HG03175 (cell line): ENCODE data around the gene HOXC11.

ENCODE experiments used
- ATAC-seq: cut with Tn5 transposase; IDR thresholded peaks from one replicate; pipeline ENCODE4 v1.9.1; 2021; ENCODE audit warnings: mild to moderate bottlenecking, moderate library complexity; ENCODE audit not compliant: unreplicated experiment

Gene HOXC11

DNA sequence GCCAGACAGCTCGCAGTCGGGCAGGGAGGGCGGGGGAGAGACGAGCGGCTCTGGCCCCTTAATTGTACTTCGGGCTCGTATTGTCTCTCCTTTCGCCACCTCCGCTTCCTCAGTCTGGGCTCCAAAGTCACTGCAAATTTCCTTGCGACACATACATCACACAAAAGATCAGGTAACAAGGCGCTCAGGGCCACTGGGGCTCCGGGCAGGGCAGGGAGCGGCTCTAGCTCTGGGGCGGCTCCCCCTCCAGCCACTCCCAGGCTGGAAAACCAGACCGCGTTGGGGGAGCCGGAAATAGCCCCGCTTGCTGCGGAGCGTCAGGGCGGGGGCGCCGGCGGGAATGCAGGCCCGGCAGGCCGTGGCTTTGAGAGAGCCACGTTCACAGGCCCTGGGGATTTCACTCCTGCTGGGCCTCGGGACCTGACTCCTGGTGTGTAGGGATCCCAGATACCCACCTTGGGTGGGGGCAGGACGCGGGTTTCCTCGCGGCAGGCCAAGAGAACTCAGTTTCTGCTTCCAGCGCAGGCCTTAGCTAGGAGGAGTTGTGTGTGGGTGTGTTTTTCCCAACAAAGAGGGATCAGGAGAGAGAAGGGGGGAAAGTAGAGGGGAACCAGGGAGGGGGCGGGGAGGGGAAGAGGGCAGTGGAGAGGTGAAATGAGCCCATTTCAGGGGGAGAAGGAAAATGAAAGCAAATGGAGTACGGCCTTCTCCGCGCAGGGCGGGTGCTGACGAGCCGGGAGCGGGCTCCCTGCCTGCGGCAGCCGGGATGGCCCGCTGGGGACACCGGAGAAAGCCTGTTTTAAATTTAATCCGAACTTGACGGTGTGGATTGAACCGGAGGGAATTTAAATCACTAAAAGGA, 22.7 kb downstream of the HOXC11 start:
- ATAC-seq, result no peak

GRCh38 chr12:53996240-53997203, 23.6 kb downstream of the HOXC11 start:
- ATAC-seq, result no peak

- no peak for ATAC-seq
Observed at GRCh38 chr12:53997204-53998109, 24.5 kb downstream of the HOXC11 start.

DNA sequence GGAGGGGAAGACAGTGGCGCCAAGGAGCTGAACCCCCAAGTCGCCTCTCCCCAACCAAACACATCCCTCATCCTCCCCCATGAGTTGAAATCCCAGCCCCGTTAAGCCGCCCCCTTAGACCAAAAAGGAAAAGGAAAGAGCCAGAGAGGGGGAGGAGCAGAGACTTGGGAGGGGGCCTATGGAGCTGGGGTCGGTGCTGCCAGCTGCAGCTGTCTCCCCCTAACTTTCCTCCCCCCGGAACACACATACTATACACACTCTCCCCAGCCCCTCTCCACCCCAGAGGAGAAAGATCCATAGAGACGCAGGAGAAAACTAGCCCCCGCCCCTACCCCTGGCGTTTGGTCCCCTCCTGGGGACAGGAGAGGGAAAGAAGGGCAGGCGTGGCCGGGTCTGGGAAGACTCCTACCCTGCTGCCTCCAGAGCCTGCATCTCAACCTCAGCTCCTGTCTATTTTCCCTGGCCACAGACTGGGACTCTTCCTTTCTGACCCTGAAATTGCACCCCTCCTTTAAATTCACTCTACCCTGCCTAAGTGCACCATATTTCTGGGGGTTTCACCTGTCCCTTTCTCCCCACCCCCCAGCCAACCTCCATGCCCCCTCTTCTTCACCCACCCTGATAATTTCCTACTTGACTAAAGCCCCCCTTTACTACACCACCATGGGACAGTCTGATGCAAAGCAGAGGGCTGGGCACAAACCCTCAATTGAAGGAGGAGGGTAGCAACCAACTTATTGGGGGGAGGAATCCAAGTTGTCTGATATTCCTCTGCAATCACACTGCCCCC, 25.4 kb downstream of the HOXC11 start:
- no peak for ATAC-seq

GRCh38 chr12:53998900-53999236, 25.9 kb downstream of the HOXC11 start:
- ATAC-seq, result no peak

- no peak for ATAC-seq
Observed at GRCh38 chr12:53999559-54000115, 26.7 kb downstream of the HOXC11 start.

GRCh38 chr12:54000116-54001114, 27.5 kb downstream of the HOXC11 start, which contains the start of gene HOXC9:
Gene HOXC9, plus strand, starts transcription at chr12:54000161. Its CDS starts 28 bp downstream, at chr12:54000189.
- ATAC-seq, result no peak

DNA sequence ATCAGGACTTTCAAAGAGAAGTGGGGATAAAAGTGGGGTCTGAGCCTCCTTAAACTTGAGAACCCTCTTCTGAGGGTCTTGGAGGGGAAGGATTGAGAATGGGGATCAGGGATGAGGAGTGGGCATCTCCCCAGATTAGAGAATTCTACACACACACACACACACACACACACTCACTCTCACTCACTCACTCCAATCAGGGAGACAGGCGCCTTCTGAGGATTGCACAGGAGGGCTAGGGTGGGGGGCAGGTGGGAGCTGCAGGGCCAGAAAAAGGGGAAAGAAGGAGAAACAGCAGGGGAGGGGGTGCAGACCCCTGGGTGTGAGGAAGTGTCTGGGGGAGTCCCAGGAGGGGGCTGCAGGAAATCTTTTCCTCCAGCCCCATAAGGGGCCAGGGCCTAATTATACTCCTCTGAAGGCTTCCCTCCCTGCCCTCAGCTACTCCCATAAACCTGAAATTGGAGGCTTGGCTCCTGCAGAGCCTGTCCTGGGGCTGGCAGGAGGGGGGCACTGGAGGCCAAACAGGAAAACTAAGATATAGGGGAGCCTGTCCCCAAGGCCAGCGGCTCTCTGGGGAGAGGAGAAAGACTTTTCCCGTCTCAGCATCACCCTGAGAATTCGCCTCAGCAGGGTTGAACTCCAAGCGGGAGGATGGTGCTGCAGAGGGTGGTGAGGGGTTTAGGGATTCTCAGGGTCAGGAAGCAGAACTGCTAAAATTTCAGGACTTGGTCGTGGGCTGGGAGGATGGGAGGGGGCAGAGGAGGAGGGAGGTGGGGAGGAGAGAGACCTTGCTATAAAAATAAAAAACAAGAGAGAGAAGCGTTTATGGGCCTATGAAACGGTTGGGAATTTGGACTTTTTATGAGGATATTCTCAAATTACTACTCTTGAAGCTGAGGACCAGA, 28.6 kb downstream of the HOXC11 start:
- no peak for ATAC-seq

- no peak for ATAC-seq
Observed at GRCh38 chr12:54002278-54002914, 29.5 kb downstream of the HOXC11 start.

- ATAC-seq, result no peak
Observed at GRCh38 chr12:54002915-54003389, 30.0 kb downstream of the HOXC11 start.

GRCh38 chr12:54003625-54004024, 30.7 kb downstream of the HOXC11 start:
- no peak for ATAC-seq

DNA sequence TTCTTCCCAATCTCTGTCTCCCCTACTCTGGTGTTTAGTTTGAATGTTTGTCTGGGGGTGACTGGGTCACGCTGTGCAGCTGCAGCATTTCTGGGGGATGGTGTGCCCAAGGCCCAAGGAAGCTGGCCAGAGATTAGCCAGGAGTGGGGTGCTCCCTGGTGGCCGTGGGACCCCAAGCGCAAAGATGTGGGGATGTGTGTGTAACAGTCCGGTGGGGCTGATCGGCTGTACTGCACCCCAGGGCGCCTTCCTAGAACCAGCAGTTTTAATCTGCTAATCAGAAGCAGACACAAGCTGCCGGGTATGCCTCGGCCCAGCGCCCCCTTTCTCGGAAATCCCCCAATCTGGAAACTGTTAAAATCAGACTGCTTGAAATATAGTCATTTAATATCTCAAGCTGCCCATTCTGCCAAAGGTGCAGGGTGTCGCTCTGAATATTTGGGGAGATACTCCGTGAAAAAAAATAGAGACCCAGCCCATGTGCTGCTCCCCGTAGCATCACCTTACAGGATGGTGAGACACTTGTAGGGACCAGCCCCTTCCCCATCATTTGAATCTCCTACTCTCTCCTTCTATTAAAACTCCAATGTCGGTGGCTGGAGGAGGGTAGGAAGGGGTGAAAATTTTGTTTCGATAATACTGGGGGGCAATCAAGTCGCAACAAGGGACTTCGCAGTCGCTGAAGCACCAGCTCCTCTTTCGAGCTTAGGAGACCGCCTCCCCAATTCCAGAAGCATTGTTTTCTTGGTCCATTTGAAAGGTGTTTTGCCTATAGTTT, 31.3 kb downstream of the HOXC11 start:
- ATAC-seq, result no peak

DNA sequence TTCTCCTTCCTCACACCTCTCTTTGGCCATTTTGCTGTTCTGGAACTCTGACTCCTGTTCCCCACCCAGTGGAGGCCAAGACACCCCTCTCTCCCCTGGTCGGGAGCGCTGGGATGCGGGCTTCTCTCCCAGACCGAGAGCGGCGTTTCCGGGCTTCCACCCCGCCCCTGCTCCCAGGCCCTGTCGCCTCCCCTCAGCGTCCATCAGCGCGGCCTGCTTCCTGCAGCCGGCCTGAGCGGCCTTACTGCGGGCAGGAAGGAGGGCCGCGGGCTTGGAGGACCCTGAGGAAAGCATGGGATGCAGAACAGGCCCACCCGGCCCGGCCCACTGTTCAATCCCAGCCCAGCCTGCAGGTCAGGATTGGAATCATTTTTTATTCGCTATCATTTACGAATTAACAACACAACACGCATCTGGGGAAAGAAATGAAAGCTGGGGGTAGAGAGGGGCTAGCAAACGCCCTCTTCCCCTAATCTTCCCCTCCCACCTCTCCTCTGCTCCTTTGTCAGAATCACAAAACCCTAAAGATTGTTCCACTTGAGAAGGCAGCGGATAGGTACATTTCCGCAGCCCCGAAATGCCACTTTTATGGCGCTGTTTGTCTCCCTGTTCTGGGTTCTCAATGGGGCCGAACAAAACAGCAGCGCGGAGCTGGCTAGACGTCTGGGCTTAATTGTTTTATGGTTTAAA, 32.1 kb downstream of the HOXC11 start:
- ATAC-seq, result no peak

- ATAC-seq, result no peak
Observed at GRCh38 chr12:54005531-54005852, 32.6 kb downstream of the HOXC11 start.

DNA sequence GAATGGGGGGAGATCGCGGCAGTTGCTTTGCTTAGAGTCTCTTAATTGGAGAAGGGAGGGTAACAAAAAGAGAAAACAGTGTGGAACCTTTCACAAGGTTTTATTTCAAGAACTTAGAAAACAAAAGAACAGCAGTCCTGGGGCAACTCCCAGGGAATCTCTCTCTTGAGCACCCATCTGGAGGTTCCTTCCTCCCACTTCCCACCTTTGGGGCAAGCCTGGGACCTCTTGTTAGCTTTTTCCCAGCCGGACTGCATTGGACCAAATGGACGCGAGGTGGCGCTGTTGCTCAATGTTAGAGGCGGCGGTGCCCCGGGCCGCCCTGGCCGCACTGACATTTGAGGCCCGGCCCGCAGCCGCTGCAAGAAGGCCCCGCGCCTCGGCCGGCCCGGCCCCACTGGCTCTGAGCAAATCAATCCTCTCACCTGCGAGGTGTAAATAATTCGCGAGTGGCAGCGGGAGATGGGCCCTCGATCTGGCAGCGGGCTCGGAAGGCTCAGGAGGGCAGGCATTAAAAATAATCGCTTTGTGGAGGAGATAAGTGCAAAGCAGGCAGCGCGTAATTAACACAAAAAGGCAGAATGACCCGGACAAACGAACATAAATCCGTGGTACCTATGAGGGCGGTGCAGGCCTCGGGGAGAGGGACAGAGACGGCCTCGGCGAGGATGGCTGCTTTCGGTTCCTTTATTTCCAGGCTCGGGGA, 33.1 kb downstream of the HOXC11 start:
- ATAC-seq, result peak; percentile 57
